Right ventricle myocardium superior (tissue), 1 donor: ENCODE measurements around the gene MAP3K12. TPM values are rescaled to one million over a fixed set of nuclear protein-coding genes. Genes with fewer than 3 reads are reported as not detected.
"Not testable (repeated sequence)": the region's sequence is repeated elsewhere in the genome, so short reads cannot be mapped to it uniquely, and the experiment has no call there.

ENCODE experiments used
- ATAC-seq: fragments of 200-7000 bp; cut with Tn5 transposase; one replicate; pipeline ENCODE4 v1.9.1; 2020; ENCODE audit warnings: mild to moderate bottlenecking; ENCODE audit not compliant: poor library complexity
- DNase-seq: peaks from one replicate; pipeline ENCODE4 v3.0.0-alpha.2; 2020
- intact Hi-C: fragments of 100-400 bp; cut with DNase I; formaldehyde crosslinking; loops from one replicate; pipeline ENCODE4 v1.11.2; 2022
- long read RNA-seq: library from polyadenylated mRNA; unstranded; transcript quantifications from one replicate; pipeline ENCODE4 v2.0.0, GENCODE V29; 2021
- total RNA-seq: library from RNA; stranded (reverse); fragmentation: NEBNext Ultra II Directional; extraction: Animal tissue kit (Norgen Biotek cat#: 25700); gene quantifications from one replicate; pipeline ENCODE4 v1.2.1, GENCODE V29; 2021
- donor health status: DM: no; HTN: yes; CAD: no; lungs with severe emphysema.

The MAP3K12 gene
- total RNA-seq = 5.5 TPM
- long read RNA-seq, partial matches to known transcripts = 0 of 7 reads
- long read RNA-seq, other reads (novel, unspliced or antisense) = 7 of 7 reads

GRCh38 chr12:53499266-53500141, at the start of gene MAP3K12:
Gene MAP3K12, minus strand, starts transcription at chr12:53499458. Its CDS starts 12,067 bp downstream, at chr12:53487391.
- ATAC-seq (peak; percentile 10), DNase-seq (peak; percentile 78)
- intact Hi-C loops = loop anchor here (5.0 to 10.0 kb wide), 2 partner anchors 37 to 175 kb away; partner anchors contain the start of gene AAAS

GRCh38 chr12:53548354-53548753, 49.1 kb upstream of the MAP3K12 start:
- intact Hi-C loops = loop anchor here (10.0 kb wide), 1 partner anchor 196 kb away; no protein-coding TSS in a partner anchor
- ATAC-seq, DNase-seq: not testable (repeated sequence)

GRCh38 chr12:53543539-53543938, 44.3 kb upstream of the MAP3K12 start:
- ATAC-seq = peak; percentile 90
- intact Hi-C loops = loop anchor here (5.0 to 10.0 kb wide), 2 partner anchors 134 to 201 kb away; partner anchors contain the start of gene ATP5MC2
- no peak for DNase-seq

- DNase-seq (no peak), ATAC-seq (no peak)
- intact Hi-C loops = no loop called here
Measured at GRCh38 chr12:53539526-53539925, 40.3 kb upstream of the MAP3K12 start.

GRCh38 chr12:53538209-53538689, 39.0 kb upstream of the MAP3K12 start:
- intact Hi-C loops = no loop called here
- DNase-seq = no peak
- ATAC-seq = peak; percentile 81

GRCh38 chr12:53536962-53537361, 37.7 kb upstream of the MAP3K12 start:
- DNase-seq (no peak), ATAC-seq (no peak)
- intact Hi-C loops = no loop called here

GRCh38 chr12:53533471-53533870, 34.2 kb upstream of the MAP3K12 start:
- intact Hi-C loops = no loop called here
- ATAC-seq = no peak
- no peak for DNase-seq

GRCh38 chr12:53532524-53533445, 33.5 kb upstream of the MAP3K12 start:
- intact Hi-C loops = no loop called here
- no peak for ATAC-seq
- no peak for DNase-seq

- intact Hi-C loops = no loop called here
- DNase-seq = no peak
- no peak for ATAC-seq
Measured at GRCh38 chr12:53532021-53532420, 32.8 kb upstream of the MAP3K12 start.

GRCh38 chr12:53530920-53531319, 31.7 kb upstream of the MAP3K12 start:
- intact Hi-C loops = no loop called here
- DNase-seq (no peak), ATAC-seq (no peak)

- intact Hi-C loops = no loop called here
- no peak for ATAC-seq
- DNase-seq = no peak
Measured at GRCh38 chr12:53530061-53530460, 30.8 kb upstream of the MAP3K12 start.

- DNase-seq = no peak
Measured at GRCh38 chr12:53524476-53524875, 25.2 kb upstream of the MAP3K12 start.

GRCh38 chr12:53523131-53523530, 23.9 kb upstream of the MAP3K12 start:
- intact Hi-C loops = no loop called here
- no peak for DNase-seq
- no peak for ATAC-seq

More at GRCh38 chr12:53524476-53524875, 25.2 kb upstream of the MAP3K12 start:
- intact Hi-C loops = no loop called here
- no peak for ATAC-seq

- DNase-seq = no peak
- intact Hi-C loops = no loop called here
- ATAC-seq = no peak
Measured at GRCh38 chr12:53518381-53518780, 19.1 kb upstream of the MAP3K12 start.

- intact Hi-C loops = no loop called here
- ATAC-seq = no peak
Measured at GRCh38 chr12:53516758-53517455, 17.6 kb upstream of the MAP3K12 start.

GRCh38 chr12:53515291-53515680, 16.0 kb upstream of the MAP3K12 start:
- DNase-seq (no peak), ATAC-seq (no peak)
- intact Hi-C loops = no loop called here

More at GRCh38 chr12:53516758-53517455, 17.6 kb upstream of the MAP3K12 start:
- DNase-seq = no peak

- DNase-seq (no peak), ATAC-seq (no peak)
- intact Hi-C loops = no loop called here
Measured at GRCh38 chr12:53514628-53515290, 15.5 kb upstream of the MAP3K12 start.
